Neural progenitor cell (in vitro differentiated cells): Measurements from ENCODE around the gene REXO5. TPM values are rescaled to one million over a fixed set of nuclear protein-coding genes. Genes with fewer than 3 reads are reported as not detected.
A peak's percentile ranks its signal among the peaks of the same experiment; 100 is the strongest.

Source experiments
- DNase-seq: peaks from one replicate; pipeline ENCODE4 v3.0.0-alpha.2; 2016; ENCODE audit warnings: low spot score
- H2AFZ ChIP-seq: fragments of 200-600 bp; sonication (generic); replicated peaks from 2 replicates; pipeline ENCODE4 v1.6.1; 2016; ENCODE audit warnings: antibody characterized with exemption
- H3F3A ChIP-seq: fragments of 200-600 bp; sonication (generic); 2 replicates; pipeline ENCODE4 v1.6.1; 2016; ENCODE audit warnings: antibody characterized with exemption, low read depth
- H3K27ac ChIP-seq: fragments of 200-600 bp; sonication (generic); 2 replicates; pipeline ENCODE4 v1.5.1; 2016; ENCODE audit warnings: mild to moderate bottlenecking
- H3K27me3 ChIP-seq: fragments of 200-600 bp; sonication (generic); 2 replicates; pipeline ENCODE4 v1.6.1; 2016; ENCODE audit warnings: mild to moderate bottlenecking, moderate library complexity
- H3K36me3 ChIP-seq: fragments of 200-600 bp; sonication (generic); 2 replicates; pipeline ENCODE4 v1.5.1; 2016
- H3K4me1 ChIP-seq: fragments of 200-600 bp; sonication (generic); 2 replicates; pipeline ENCODE4 v1.6.1; 2016; ENCODE audit warnings: mixed run types
- H3K4me2 ChIP-seq: fragments of 200-600 bp; sonication (generic); 2 replicates; pipeline ENCODE4 v1.6.1; 2016
- H3K4me3 ChIP-seq: fragments of 200-600 bp; sonication (generic); 2 replicates; pipeline ENCODE4 v1.5.1; 2016
- H3K79me2 ChIP-seq: fragments of 200-600 bp; sonication (generic); 2 replicates; pipeline ENCODE4 v1.6.1; 2016; ENCODE audit warnings: low read depth
- H3K9ac ChIP-seq: fragments of 200-600 bp; sonication (generic); 2 replicates; pipeline ENCODE4 v1.6.1; 2016
- H3K9me3 ChIP-seq: fragments of 200-600 bp; sonication (generic); 2 replicates; pipeline ENCODE4 v1.5.1; 2016; ENCODE audit warnings: low read depth
- H4K20me1 ChIP-seq: fragments of 200-600 bp; sonication (generic); 2 replicates; pipeline ENCODE4 v1.6.1; 2016; ENCODE audit warnings: low read depth
- H3K27ac Mint-ChIP-seq: 3 replicates; pipeline ENCODE4 v1.8.0; 2021; ENCODE audit warnings: mixed read lengths
- H3K27me3 Mint-ChIP-seq: 2 replicates; pipeline ENCODE4 v1.8.0; 2022; ENCODE audit warnings: low read depth, mild to moderate bottlenecking, inconsistent platforms, moderate library complexity, mixed read lengths; ENCODE audit not compliant: insufficient read depth
- H3K36me3 Mint-ChIP-seq: 3 replicates; pipeline ENCODE4 v1.8.0; 2021; ENCODE audit warnings: mixed read lengths
- H3K4me1 Mint-ChIP-seq: 3 replicates; pipeline ENCODE4 v1.8.0; 2021; ENCODE audit warnings: mixed read lengths
- H3K4me3 Mint-ChIP-seq: 3 replicates; pipeline ENCODE4 v1.8.0; 2021; ENCODE audit warnings: mild to moderate bottlenecking, moderate library complexity, mixed read lengths
- H3K9me3 Mint-ChIP-seq: 3 replicates; pipeline ENCODE4 v1.8.0; 2020; ENCODE audit warnings: mixed read lengths
- EZH2 ChIP-seq: fragments of 200-600 bp; sonication (generic); IDR thresholded peaks from 2 replicates; pipeline ENCODE4 v1.6.1; 2017; ENCODE audit warnings: antibody characterized with exemption, mild to moderate bottlenecking, moderate library complexity
- EZH2phosphoT487 ChIP-seq: fragments of 200-600 bp; sonication (generic); IDR thresholded peaks from 2 replicates; pipeline ENCODE4 v1.6.1; 2017; ENCODE audit warnings: antibody characterized with exemption
- total RNA-seq: library from RNA; depleted of rRNA; stranded (reverse); fragments of >200 nt; gene quantifications from 2 replicates; pipeline ENCODE4 v1.2.3, GENCODE V29; 2015; ENCODE audit warnings: low replicate concordance
- TF ChIP-seq, protein P1 (sequence below): fragments of 200-600 bp; sonication (generic); IDR thresholded peaks from 2 replicates; pipeline ENCODE4 v1.5.1; 2017; ENCODE audit warnings: antibody characterized with exemption, mild to moderate bottlenecking

The REXO5 gene
- total RNA-seq, 1 donor from 2014 or later, result 13.1 TPM

DNA sequence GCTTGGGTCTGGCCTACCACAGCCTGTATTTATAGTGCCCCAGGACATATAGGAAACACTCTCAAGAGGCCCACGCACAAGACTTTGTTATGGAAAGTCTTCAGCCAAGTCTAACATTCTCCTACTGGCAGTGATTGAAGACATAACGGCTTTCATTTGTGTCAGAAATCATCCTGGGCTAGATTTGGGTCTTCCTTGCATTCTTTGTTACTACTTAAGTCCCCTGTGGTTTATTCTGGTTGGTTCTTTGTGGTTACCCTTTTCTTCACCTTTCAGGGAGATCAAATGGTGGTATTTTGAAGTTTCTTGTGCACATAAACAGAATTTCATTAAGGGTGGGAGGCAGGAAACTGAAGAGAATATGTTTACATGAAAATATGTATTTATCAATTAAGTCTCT is 37.7 kb downstream of the REXO5 start:
- Mint-ChIP-seq H3K36me3 (peaks cover 7% of the 10 kb centered on the region), H3K4me1 (no peaks in the 10 kb centered on the region), H3K27me3 (no peaks in the 10 kb centered on the region), H3K27ac (no peak overlapping the region), H3K9me3 (no peaks in the 10 kb centered on the region), H3K4me3 (no peak overlapping the region)
- DNase-seq, result no peak
- Histone ChIP-seq H3K9me3 (no peaks in the 10 kb centered on the region), H3K27ac (no peak overlapping the region), H2AFZ (no peak overlapping the region), H3K4me1 (no peaks in the 10 kb centered on the region), H3K4me2 (no peak overlapping the region), H3K4me3 (no peak overlapping the region), H3K36me3 (no peaks in the 10 kb centered on the region), H3K9ac (no peak overlapping the region), H3K79me2 (no peaks in the 10 kb centered on the region), H3F3A (no peaks in the 10 kb centered on the region), H3K27me3 (no peaks in the 10 kb centered on the region), H4K20me1 (no peaks in the 10 kb centered on the region)
- TF ChIP-seq EZH2, result no peak
- TF ChIP-seq, protein P1, sequence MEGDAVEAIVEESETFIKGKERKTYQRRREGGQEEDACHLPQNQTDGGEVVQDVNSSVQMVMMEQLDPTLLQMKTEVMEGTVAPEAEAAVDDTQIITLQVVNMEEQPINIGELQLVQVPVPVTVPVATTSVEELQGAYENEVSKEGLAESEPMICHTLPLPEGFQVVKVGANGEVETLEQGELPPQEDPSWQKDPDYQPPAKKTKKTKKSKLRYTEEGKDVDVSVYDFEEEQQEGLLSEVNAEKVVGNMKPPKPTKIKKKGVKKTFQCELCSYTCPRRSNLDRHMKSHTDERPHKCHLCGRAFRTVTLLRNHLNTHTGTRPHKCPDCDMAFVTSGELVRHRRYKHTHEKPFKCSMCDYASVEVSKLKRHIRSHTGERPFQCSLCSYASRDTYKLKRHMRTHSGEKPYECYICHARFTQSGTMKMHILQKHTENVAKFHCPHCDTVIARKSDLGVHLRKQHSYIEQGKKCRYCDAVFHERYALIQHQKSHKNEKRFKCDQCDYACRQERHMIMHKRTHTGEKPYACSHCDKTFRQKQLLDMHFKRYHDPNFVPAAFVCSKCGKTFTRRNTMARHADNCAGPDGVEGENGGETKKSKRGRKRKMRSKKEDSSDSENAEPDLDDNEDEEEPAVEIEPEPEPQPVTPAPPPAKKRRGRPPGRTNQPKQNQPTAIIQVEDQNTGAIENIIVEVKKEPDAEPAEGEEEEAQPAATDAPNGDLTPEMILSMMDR, result no peak
- TF ChIP-seq EZH2phosphoT487, result no peak

DNA sequence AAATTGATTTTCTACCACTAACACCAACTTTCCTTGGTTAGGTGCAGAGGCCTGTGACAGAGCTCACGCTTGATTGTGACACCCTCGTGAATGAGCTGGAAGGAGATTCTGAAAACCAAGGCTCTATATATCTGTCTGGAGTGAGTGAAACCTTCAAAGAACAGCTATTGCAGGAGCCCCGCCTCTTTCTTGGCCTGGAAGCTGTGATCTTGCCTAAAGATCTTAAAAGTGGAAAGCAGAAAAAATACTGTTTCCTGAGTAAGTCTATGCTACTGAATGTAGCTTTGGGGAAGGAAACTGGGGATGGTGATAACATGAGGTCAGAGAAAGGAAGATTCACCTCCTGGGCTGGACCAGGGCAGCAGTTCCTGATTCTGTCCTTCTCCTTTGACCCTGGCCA is 38.3 kb downstream of the REXO5 start:
- no peak overlapping the region for H3K9ac ChIP-seq
- Mint-ChIP-seq H3K9me3 (no peaks in the 10 kb centered on the region), H3K27me3 (no peaks in the 10 kb centered on the region), H3K4me1 (no peaks in the 10 kb centered on the region), H3K4me3 (no peak overlapping the region), H3K36me3 (peaks cover 7% of the 10 kb centered on the region), H3K27ac (peak overlapping the region; percentile 15)
- DNase-seq, result no peak
- no peaks in the 10 kb centered on the region for H3K4me1 ChIP-seq
- H3K4me3 ChIP-seq, result no peak overlapping the region
- no peak overlapping the region for H3K27ac ChIP-seq
- H3K36me3 ChIP-seq, result no peaks in the 10 kb centered on the region
- H3K4me2 ChIP-seq, result no peak overlapping the region
- H3K27me3 ChIP-seq, result no peaks in the 10 kb centered on the region
- H3K9me3 ChIP-seq, result no peaks in the 10 kb centered on the region
- H3K79me2 ChIP-seq, result no peaks in the 10 kb centered on the region
- no peak overlapping the region for H2AFZ ChIP-seq
- no peaks in the 10 kb centered on the region for H3F3A ChIP-seq
- no peak for TF ChIP-seq EZH2
- TF ChIP-seq, protein P1, result no peak
- TF ChIP-seq EZH2phosphoT487, result no peak
- no peaks in the 10 kb centered on the region for H4K20me1 ChIP-seq

DNA sequence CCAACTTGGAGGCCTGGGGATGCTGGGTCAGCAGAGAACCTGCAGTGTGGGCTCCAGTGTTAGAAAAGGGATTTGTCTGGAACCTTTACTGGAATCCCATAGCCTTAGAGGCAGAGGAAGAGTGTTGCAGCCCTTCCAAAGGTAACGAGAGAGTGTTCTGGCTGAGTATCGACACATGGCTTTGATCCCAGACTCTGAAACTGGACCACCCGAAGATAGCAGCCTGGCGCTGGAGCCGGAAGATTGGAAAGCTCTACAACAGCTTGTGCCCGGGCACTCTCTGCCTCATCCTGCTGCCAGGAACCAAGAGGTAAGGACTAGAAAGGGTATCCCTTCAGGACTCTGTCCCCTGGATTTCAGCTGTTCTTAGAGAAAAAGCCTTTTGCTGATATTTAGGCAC is 39.7 kb downstream of the REXO5 start:
- H2AFZ ChIP-seq, result no peak overlapping the region
- no peaks in the 10 kb centered on the region for H4K20me1 ChIP-seq
- H3K27me3 ChIP-seq, result no peaks in the 10 kb centered on the region
- H3K9me3 ChIP-seq, result no peaks in the 10 kb centered on the region
- H3K9ac ChIP-seq, result no peak overlapping the region
- Mint-ChIP-seq H3K36me3 (peaks cover 7% of the 10 kb centered on the region), H3K4me1 (peaks cover 3% of the 10 kb centered on the region), H3K4me3 (no peak overlapping the region), H3K27me3 (no peaks in the 10 kb centered on the region), H3K27ac (no peak overlapping the region), H3K9me3 (no peaks in the 10 kb centered on the region)
- H3K36me3 ChIP-seq, result no peaks in the 10 kb centered on the region
- no peak for DNase-seq
- no peaks in the 10 kb centered on the region for H3K79me2 ChIP-seq
- H3K4me2 ChIP-seq, result no peak overlapping the region
- no peaks in the 10 kb centered on the region for H3F3A ChIP-seq
- TF ChIP-seq EZH2phosphoT487 (no peak), EZH2 (no peak)
- TF ChIP-seq, protein P1, result no peak
- no peaks in the 10 kb centered on the region for H3K4me1 ChIP-seq
- H3K4me3 ChIP-seq, result no peak overlapping the region
- H3K27ac ChIP-seq, result no peak overlapping the region

DNA sequence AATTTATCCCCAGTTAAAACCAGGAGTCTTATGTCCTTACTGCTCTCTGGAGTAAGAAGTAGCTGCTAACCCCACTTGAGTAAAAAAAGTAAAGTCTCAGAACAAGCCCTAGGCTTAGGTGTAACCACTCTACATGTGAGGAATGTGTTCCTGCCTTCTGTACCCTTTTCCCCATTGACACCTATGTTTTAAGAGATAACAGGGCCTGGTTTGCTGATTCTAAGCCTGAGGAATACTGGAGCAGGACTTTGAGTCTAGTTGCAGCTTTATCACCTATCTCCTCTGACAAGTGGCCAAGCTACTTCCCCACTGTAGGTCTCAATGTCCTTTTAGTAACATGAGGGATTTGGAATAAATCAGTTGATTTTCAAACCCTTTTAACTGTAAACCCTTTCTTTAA is 40.2 kb downstream of the REXO5 start:
- Histone ChIP-seq H3K27ac (no peak overlapping the region), H3K9me3 (no peaks in the 10 kb centered on the region), H3F3A (no peaks in the 10 kb centered on the region), H3K79me2 (no peaks in the 10 kb centered on the region), H2AFZ (no peak overlapping the region), H3K36me3 (no peaks in the 10 kb centered on the region), H3K4me3 (no peak overlapping the region), H3K27me3 (no peaks in the 10 kb centered on the region), H3K4me1 (no peaks in the 10 kb centered on the region), H3K4me2 (no peak overlapping the region), H3K9ac (peak overlapping the region; percentile 30), H4K20me1 (no peaks in the 10 kb centered on the region)
- no peak for DNase-seq
- no peak overlapping the region for H3K4me3 Mint-ChIP-seq
- H3K36me3 Mint-ChIP-seq, result peaks cover 5% of the 10 kb centered on the region
- H3K27ac Mint-ChIP-seq, result no peak overlapping the region
- H3K4me1 Mint-ChIP-seq, result peaks cover 3% of the 10 kb centered on the region
- no peaks in the 10 kb centered on the region for H3K9me3 Mint-ChIP-seq
- no peak for TF ChIP-seq EZH2phosphoT487
- no peak for TF ChIP-seq EZH2
- TF ChIP-seq, protein P1, result no peak
- no peaks in the 10 kb centered on the region for H3K27me3 Mint-ChIP-seq
